Transverse colon (tissue), 4 donors: Measurements from ENCODE around the gene CNPPD1. TPM values are rescaled to one million over a fixed set of nuclear protein-coding genes. Genes with fewer than 3 reads are reported as not detected.

Experiments used
- DNase-seq: peaks from one replicate; pipeline ENCODE4 v3.0.0-alpha.2; 2019
- H3K27ac ChIP-seq, 4 donors: fragments of 200-600 bp; sonication (generic); 2 replicates each; pipeline ENCODE4 v1.5.1; 2016 to 2018; ENCODE audit warnings: inconsistent platforms in 4 of 4
- H3K27me3 ChIP-seq: fragments of 200-600 bp; sonication (generic); 2 replicates; pipeline ENCODE4 v1.5.1; 2017; ENCODE audit warnings: inconsistent platforms
- H3K36me3 ChIP-seq, 4 donors: fragments of 200-600 bp; sonication (generic); 2 replicates each; pipeline ENCODE4 v1.5.1; 2017 to 2019; ENCODE audit warnings: inconsistent platforms in 4 of 4
- H3K4me1 ChIP-seq, 4 donors: fragments of 200-600 bp; sonication (generic); 2 replicates each; pipeline ENCODE4 v1.5.1; 2017 to 2020; ENCODE audit warnings: inconsistent platforms in 4 of 4
- H3K4me3 ChIP-seq, 4 donors: fragments of 200-600 bp; sonication (generic); 1 replicate in 1 of 4; 2 replicates in 3 of 4; pipeline versions ENCODE4 v1.5.1 to v1.6.1; 2017 to 2019; ENCODE audit warnings: inconsistent platforms in 4 of 4
- H3K9me3 ChIP-seq, 2 donors: fragments of 200-600 bp; sonication (generic); 2 replicates each; pipeline ENCODE4 v1.5.1; 2017 to 2019; ENCODE audit warnings: inconsistent platforms in 2 of 2
- CTCF ChIP-seq, 5 experiments: fragments of 200-600 bp in 3 of 5; fragments of 450-650 bp in 2 of 5; sonication (generic) in 3 of 5; IDR thresholded peaks; 1 replicate in 2 of 5; 2 replicates in 3 of 5; pipeline ENCODE4 v1.5.1; 2016 to 2017; ENCODE audit warnings: antibody characterized with exemption in 5 of 5, inconsistent platforms in 3 of 5, mild to moderate bottlenecking in 2 of 5, moderate library complexity in 1 of 5
- EP300 ChIP-seq: sonication (generic); formaldehyde crosslinking; IDR thresholded peaks from one replicate; pipeline ENCODE4 v1.6.1; 2017; ENCODE audit warnings: antibody characterized with exemption, low read depth
- POLR2A ChIP-seq: fragments of 450-650 bp; IDR thresholded peaks from one replicate; pipeline ENCODE4 v1.6.1; 2016; ENCODE audit warnings: antibody characterized with exemption, mild to moderate bottlenecking, moderate library complexity
- POLR2AphosphoS5 ChIP-seq, 3 donors: sonication (generic); formaldehyde crosslinking; IDR thresholded peaks; one replicate each; pipeline ENCODE4 v1.6.1; 2016; ENCODE audit warnings: antibody characterized with exemption in 3 of 3
- WGBS, 2 donors: methylation state at CpG; one replicate each; pipeline ENCODE4 v1.1.5; 2018; ENCODE audit warnings: low coverage in 1 of 2; 5-methylcytosine and 5-hydroxymethylcytosine counted together
- in situ Hi-C, 4 donors: fragments of 200-750 bp; cut with MboI; loops; one replicate each; pipeline versions ENCODE4 v1.15.0 to v1.15.1; 2017; ENCODE audit warnings: low sequenced_read_pairs in 3 of 4, low pct_ligation_motif_present in 1 of 4, low pct_unique_long_range_greater_than_20kb in 1 of 4
- intact Hi-C: fragments of 100-400 bp; cut with DNase I; formaldehyde crosslinking; loops from one replicate; pipeline ENCODE4 v1.15.1; 2023; ENCODE audit warnings: low total_unique reads
- total RNA-seq, 4 donors: library from RNA; depleted of rRNA; stranded (reverse); fragments of >200 nt; gene quantifications; one replicate each; pipeline ENCODE4 v1.1.0, GENCODE V29; 2016

Gene CNPPD1
- total RNA-seq, 4 donors from 2014 or later, result 50.4 to 114 (median 106) TPM

GRCh38 chr2:219159771-219160185 is 16.9 kb downstream of the CNPPD1 start:
- Histone ChIP-seq H3K36me3 (peaks cover 0 to 21% (median 4%) of the 10 kb centered on the region in 4 donors), H3K4me1 (peaks cover 4 to 14% (median 7%) of the 10 kb centered on the region in 4 donors), H3K9me3 (no peaks in the 10 kb centered on the region), H3K4me3 (peak overlapping the region; percentile 18 to 74 (median 54)), H3K27me3 (no peaks in the 10 kb centered on the region), H3K27ac (peak overlapping the region; percentile 93 to 98 (median 96))
- intact Hi-C loops (loop anchor here (5.0 to 10.0 kb wide), 3 partner anchors 65 to 133 kb away; partner anchors contain the start of genes ANKZF1 and ATG9A), in situ Hi-C loops (loop anchor here in 3 of 4 donors (10.0 to 25.0 kb wide), 4 partner anchors 55 to 145 kb away; partner anchors contain the start of genes ABCB6 (in 1 of the 3), DNAJB2 (in 1 of the 3) and PTPRN (in 1 of the 3))
- no peak for DNase-seq
- TF ChIP-seq POLR2AphosphoS5 (IDR thresholded peaks at IDR 0.05), result no peak
- no peak for TF ChIP-seq POLR2A
- TF ChIP-seq CTCF (IDR thresholded peaks at IDR 0.05), result no peak
- TF ChIP-seq EP300, result no peak
- WGBS, 2 donors, result 12% methylated on average over 18 of the region's 18 CpGs; no CpG with 5 or more reads in 1 of the 2 donors

- no peak for TF ChIP-seq EP300
- in situ Hi-C loops, result loop anchor here in 3 of 4 donors (10.0 to 25.0 kb wide), 3 partner anchors 129 to 146 kb away; partner anchors contain the start of genes DNAJB2 (in 1 of the 3) and PTPRN (in 1 of the 3)
These were observed 18.1 kb downstream of the CNPPD1 start for GRCh38 chr2:219158586-219158985.

GRCh38 chr2:219158025-219158424 is 18.7 kb downstream of the CNPPD1 start:
- TF ChIP-seq EP300 (no peak), POLR2A (no peak), CTCF (IDR thresholded peaks at IDR 0.05) (no peak), POLR2AphosphoS5 (IDR thresholded peaks at IDR 0.05) (no peak)
- no peak for DNase-seq
- Histone ChIP-seq H3K4me3 (no peak overlapping the region), H3K4me1 (peaks cover 4 to 14% (median 7%) of the 10 kb centered on the region in 4 donors), H3K27me3 (no peaks in the 10 kb centered on the region), H3K27ac (no peak overlapping the region), H3K9me3 (no peaks in the 10 kb centered on the region), H3K36me3 (peaks cover 0 to 21% (median 4%) of the 10 kb centered on the region in 4 donors)
- intact Hi-C loops (loop anchor here (5.0 kb wide), 1 partner anchor 101 kb away; no protein-coding TSS in a partner anchor), in situ Hi-C loops (loop anchor here in 3 of 4 donors (10.0 to 25.0 kb wide), 3 partner anchors 129 to 147 kb away; partner anchors contain the start of genes DNAJB2 (in 1 of the 3) and PTPRN (in 1 of the 3))
- 83% methylated on average over 4 of the region's 4 CpGs; no CpG with 5 or more reads in 1 of the 2 donors for WGBS, 2 donors

More at GRCh38 chr2:219158586-219158985, 18.1 kb downstream of the CNPPD1 start:
- no peaks in the 10 kb centered on the region for H3K9me3 ChIP-seq
- H3K4me3 ChIP-seq, result no peak overlapping the region
- intact Hi-C loops, result loop anchor here (5.0 kb wide), 1 partner anchor 101 kb away; no protein-coding TSS in a partner anchor
- peaks cover 4 to 14% (median 7%) of the 10 kb centered on the region in 4 donors for H3K4me1 ChIP-seq
- H3K27ac ChIP-seq, result no peak overlapping the region
- peaks cover 0 to 21% (median 4%) of the 10 kb centered on the region in 4 donors for H3K36me3 ChIP-seq
- no peaks in the 10 kb centered on the region for H3K27me3 ChIP-seq
- WGBS, 2 donors, result 89 to 92% methylated on average over 3 of the region's 3 CpGs
- DNase-seq, result no peak

GRCh38 chr2:219157396-219157795 is 19.3 kb downstream of the CNPPD1 start:
- Histone ChIP-seq H3K27ac (no peak overlapping the region), H3K9me3 (no peaks in the 10 kb centered on the region), H3K4me3 (no peak overlapping the region), H3K4me1 (peaks cover 4 to 14% (median 7%) of the 10 kb centered on the region in 4 donors), H3K27me3 (no peaks in the 10 kb centered on the region), H3K36me3 (peaks cover 0 to 21% (median 4%) of the 10 kb centered on the region in 4 donors)
- intact Hi-C loops (loop anchor here (5.0 kb wide), 1 partner anchor 100 kb away; no protein-coding TSS in a partner anchor), in situ Hi-C loops (loop anchor here in 3 of 4 donors (10.0 to 25.0 kb wide), 3 partner anchors 130 to 147 kb away; partner anchors contain the start of genes DNAJB2 (in 1 of the 3) and PTPRN (in 1 of the 3))
- 77 to 90% methylated on average over 6 to 8 of the region's 8 CpGs for WGBS, 2 donors
- TF ChIP-seq POLR2AphosphoS5 (IDR thresholded peaks at IDR 0.05), result no peak
- TF ChIP-seq CTCF (IDR thresholded peaks at IDR 0.05), result no peak
- no peak for TF ChIP-seq POLR2A
- TF ChIP-seq EP300, result no peak
- no peak for DNase-seq
